Endothelial cell of umbilical vein (primary cell): Measurements from ENCODE around the gene SEMA3G. TPM values are rescaled to one million over a fixed set of nuclear protein-coding genes. Genes with fewer than 3 reads are reported as not detected.

Source experiments
- BruUV-seq: library from RNA; stranded (reverse); fragments of 400-500 nt; replicated peaks from 2 replicates; lab custom pipeline; 2021; lab: Mats Ljungman, UMichigan
- CTCF ChIA-PET: fragments of 300-600, 350-600 bp; sonication (Branson Sonifier 250); formaldehyde crosslinking; loops from one replicate; lab custom pipeline; 2021; ENCODE audit warnings: antibody characterized with exemption, inconsistent platforms; lab: Charles Lee
- POLR2A ChIA-PET: fragments of 300-600, 350-600 bp; sonication (Branson Sonifier 250); formaldehyde crosslinking; loops from one replicate; lab custom pipeline; 2021; ENCODE audit warnings: antibody characterized with exemption, inconsistent platforms; lab: Charles Lee
- DNase-seq: peaks from one replicate; pipeline ENCODE4 v3.0.0-alpha.2; 2011; ENCODE audit warnings: low read depth, low spot score
- FAIRE-seq: peaks from 2 replicates; lab custom pipeline; 2011; peaks lifted over from hg19 to GRCh38; lab: Jason Lieb, UNC
- H2AFZ ChIP-seq: 2 replicates; pipeline ENCODE4 v1.6.0; 2012; ENCODE audit warnings: low read depth, low read length, control low read depth, inconsistent platforms
- H3K27ac ChIP-seq: 2 replicates; pipeline ENCODE4 v1.5.1; 2011; ENCODE audit warnings: low read depth, mild to moderate bottlenecking, control low read depth, low read length, moderate library complexity; ENCODE audit not compliant: insufficient read depth
- H3K27me3 ChIP-seq, 2 experiments: 2 replicates each; pipeline versions ENCODE4 v1.6.0 to v1.6.1; 2011; ENCODE audit warnings: low read length in 2 of 2, mixed read lengths in 1 of 2; ENCODE audit not compliant: control insufficient read depth in 2 of 2, insufficient read depth in 2 of 2
- H3K36me3 ChIP-seq, 2 experiments: 2 replicates in 1 of 2; 3 replicates in 1 of 2; pipeline ENCODE4 v1.5.1; 2011; ENCODE audit warnings: low read length in 2 of 2, mild to moderate bottlenecking in 1 of 2, moderate library complexity in 1 of 2; ENCODE audit not compliant: control insufficient read depth in 2 of 2, insufficient read depth in 2 of 2; ENCODE audit errors: extremely low read depth in 1 of 2
- H3K4me1 ChIP-seq: 3 replicates; pipeline ENCODE4 v1.5.1; 2011; ENCODE audit warnings: mild to moderate bottlenecking, low read length; ENCODE audit not compliant: control insufficient read depth, insufficient read depth; ENCODE audit errors: extremely low read depth
- H3K4me2 ChIP-seq: 2 replicates; pipeline ENCODE4 v1.6.1; 2011; ENCODE audit warnings: low read length, control low read depth, mixed read lengths; ENCODE audit not compliant: insufficient read depth
- H3K4me3 ChIP-seq, 3 experiments: fragments of 200-600 bp in 1 of 3; sonication (generic), shearing (Covaris generic) in 1 of 3; replicated peaks in 1 of 3; 2 replicates each; pipeline ENCODE4 v1.5.1; 2011 to 2016; ENCODE audit warnings: control low read depth in 3 of 3, low read length in 3 of 3, mild to moderate bottlenecking in 2 of 3, inconsistent platforms in 1 of 3, low read depth in 1 of 3, moderate library complexity in 1 of 3; ENCODE audit not compliant: insufficient read depth in 1 of 3
- H3K79me2 ChIP-seq: 2 replicates; pipeline ENCODE4 v1.6.0; 2012; ENCODE audit warnings: low read length, inconsistent platforms; ENCODE audit not compliant: control insufficient read depth, insufficient read depth
- H3K9ac ChIP-seq: replicated peaks from 2 replicates; pipeline ENCODE3; 2011; ENCODE audit warnings: low read length, control low read depth; ENCODE audit not compliant: insufficient read depth; ENCODE audit errors: extremely low read depth
- H3K9me1 ChIP-seq: replicated peaks from 3 replicates; pipeline ENCODE4 v1.6.0; 2011; ENCODE audit warnings: mild to moderate bottlenecking, low read length; ENCODE audit not compliant: control insufficient read depth, insufficient read depth; ENCODE audit errors: extremely low read depth
- H3K9me3 ChIP-seq: replicated peaks from 2 replicates; pipeline ENCODE4 v1.5.1; 2012; ENCODE audit warnings: low read length, inconsistent platforms; ENCODE audit not compliant: control insufficient read depth, insufficient read depth
- H4K20me1 ChIP-seq: replicated peaks from 2 replicates; pipeline ENCODE3; 2011; ENCODE audit warnings: mild to moderate bottlenecking, low read length; ENCODE audit not compliant: control insufficient read depth, insufficient read depth; ENCODE audit errors: extremely low read depth
- EZH2 ChIP-seq: IDR thresholded peaks from 2 replicates; pipeline ENCODE4 v1.6.1; 2012; ENCODE audit warnings: borderline replicate concordance, low read depth, mild to moderate bottlenecking, moderate library complexity, low read length, inconsistent platforms; ENCODE audit not compliant: severe bottlenecking
- FOS ChIP-seq: IDR thresholded peaks from 2 replicates; pipeline ENCODE4 v1.6.1; 2011; ENCODE audit warnings: mild to moderate bottlenecking, low read length, moderate library complexity, borderline replicate concordance; ENCODE audit not compliant: insufficient read depth
- GATA2 ChIP-seq: IDR thresholded peaks from 2 replicates; pipeline ENCODE4 v1.7.0; 2011; ENCODE audit warnings: low read depth, mild to moderate bottlenecking, moderate library complexity, mixed read lengths, low read length; ENCODE audit not compliant: insufficient read length, insufficient read depth
- JUN ChIP-seq: IDR thresholded peaks from 2 replicates; pipeline ENCODE4 v1.6.1; 2011; ENCODE audit warnings: borderline replicate concordance, low read depth; ENCODE audit not compliant: insufficient read length, insufficient read depth
- MAX ChIP-seq: IDR thresholded peaks from 2 replicates; pipeline ENCODE4 v1.6.1; 2011; ENCODE audit not compliant: insufficient read depth, insufficient read length
- MYC ChIP-seq: IDR thresholded peaks from one replicate; pipeline ENCODE4 v1.6.1; 2011; ENCODE audit warnings: mild to moderate bottlenecking, low read depth, low read length
- POLR2A ChIP-seq: IDR thresholded peaks from 2 replicates; pipeline ENCODE4 v1.6.1; 2012; ENCODE audit warnings: low read depth, mild to moderate bottlenecking, control low read depth, low read length
- POLR2AphosphoS5 ChIP-seq: IDR thresholded peaks from 2 replicates; pipeline ENCODE4 v1.6.1; 2012; ENCODE audit warnings: low read depth, mild to moderate bottlenecking, control low read depth, low read length, moderate library complexity; ENCODE audit not compliant: insufficient read depth
- dilution Hi-C: fragments of 300-500 bp; cut with MboI; formaldehyde crosslinking; loops from one replicate; pipeline ENCODE4 v1.15.0; 2019; ENCODE audit warnings: low sequenced_read_pairs; ENCODE audit not compliant: extremely low pct_ligation_motif_present
- intact Hi-C: fragments of 100-400 bp; cut with micrococcal nuclease; formaldehyde crosslinking; loops from one replicate; pipeline ENCODE4 v1.10.0; 2022
- polyA plus RNA-seq, 4 experiments: library from polyadenylated mRNA; depleted of rRNA in 3 of 4; stranded (reverse) in 3 of 4; unstranded in 1 of 4; fragments of >200 nt; gene quantifications; 2 replicates each; pipeline versions ENCODE4 v1.2.1 to v1.2.3, GENCODE V29; 2011 to 2012; ENCODE audit warnings: missing spikeins in 1 of 4
- total RNA-seq: library from RNA; stranded (reverse); gene quantifications from 2 replicates; pipeline ENCODE4 v1.2.3, GENCODE V29; 2021
- TF ChIP-seq, protein P1 (sequence below), 2 donors: IDR thresholded peaks; 1 replicate in 1 of 2; 2 replicates in 1 of 2; pipeline ENCODE4 v1.5.1; 2011; ENCODE audit warnings: low read length in 2 of 2, mild to moderate bottlenecking in 2 of 2, moderate library complexity in 2 of 2, control low read depth in 1 of 2, inconsistent platforms in 1 of 2, low read depth in 1 of 2; ENCODE audit not compliant: insufficient read depth in 1 of 2; ENCODE audit errors: extremely low read depth in 1 of 2

SEMA3G gene
- total and polyA plus RNA-seq, 2 donors (not counting 3 experiments of a cell fraction or from before 2014, with no cell fraction given), result 22.6 to 27.9 TPM

DNA sequence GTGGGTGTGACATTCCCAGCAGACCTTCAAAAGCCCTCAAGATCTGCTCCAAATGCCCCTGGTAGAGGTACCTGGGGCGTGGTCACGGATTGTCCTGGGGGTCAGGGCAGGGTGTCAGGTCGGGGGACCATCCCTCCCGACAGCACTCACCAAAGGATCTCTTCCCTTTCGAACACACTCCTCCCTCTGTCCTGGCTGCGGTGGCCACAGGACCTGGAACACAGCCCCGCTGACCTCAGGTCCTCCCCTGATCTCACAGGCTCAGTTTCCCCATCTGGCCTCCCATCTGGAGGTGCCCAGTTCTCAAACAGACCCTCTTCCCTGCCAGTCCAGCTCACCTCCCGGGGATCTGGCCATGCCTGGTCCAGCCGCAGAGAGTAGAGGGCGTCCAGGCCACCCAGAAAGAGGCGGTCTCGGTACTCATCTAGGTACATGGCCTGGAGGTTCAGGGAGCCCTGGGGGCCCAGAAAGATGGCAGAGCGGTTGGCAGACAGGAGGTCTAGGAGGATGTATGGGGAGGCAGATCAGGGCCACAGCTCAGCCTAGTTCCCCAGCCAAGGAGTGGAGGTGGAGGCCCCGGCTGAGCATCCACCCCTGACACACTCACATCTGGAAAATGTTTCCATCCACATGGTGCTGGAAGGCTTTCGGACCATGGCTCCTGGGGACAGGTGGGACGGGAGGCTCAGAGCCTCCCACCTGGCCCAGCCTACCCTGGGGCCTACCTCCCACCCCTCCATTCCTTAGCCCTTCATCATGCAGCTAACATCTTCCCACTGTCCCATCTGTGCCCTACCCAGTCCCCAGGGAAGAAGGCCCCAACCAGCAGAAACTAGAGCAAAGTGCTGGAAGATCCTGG is 2.3 kb downstream of the SEMA3G start:
- no peak overlapping the region for H2AFZ ChIP-seq
- peaks cover 0 to 15% of the 10 kb centered on the region in 2 experiments for H3K36me3 ChIP-seq
- TF ChIP-seq, protein P1, sequence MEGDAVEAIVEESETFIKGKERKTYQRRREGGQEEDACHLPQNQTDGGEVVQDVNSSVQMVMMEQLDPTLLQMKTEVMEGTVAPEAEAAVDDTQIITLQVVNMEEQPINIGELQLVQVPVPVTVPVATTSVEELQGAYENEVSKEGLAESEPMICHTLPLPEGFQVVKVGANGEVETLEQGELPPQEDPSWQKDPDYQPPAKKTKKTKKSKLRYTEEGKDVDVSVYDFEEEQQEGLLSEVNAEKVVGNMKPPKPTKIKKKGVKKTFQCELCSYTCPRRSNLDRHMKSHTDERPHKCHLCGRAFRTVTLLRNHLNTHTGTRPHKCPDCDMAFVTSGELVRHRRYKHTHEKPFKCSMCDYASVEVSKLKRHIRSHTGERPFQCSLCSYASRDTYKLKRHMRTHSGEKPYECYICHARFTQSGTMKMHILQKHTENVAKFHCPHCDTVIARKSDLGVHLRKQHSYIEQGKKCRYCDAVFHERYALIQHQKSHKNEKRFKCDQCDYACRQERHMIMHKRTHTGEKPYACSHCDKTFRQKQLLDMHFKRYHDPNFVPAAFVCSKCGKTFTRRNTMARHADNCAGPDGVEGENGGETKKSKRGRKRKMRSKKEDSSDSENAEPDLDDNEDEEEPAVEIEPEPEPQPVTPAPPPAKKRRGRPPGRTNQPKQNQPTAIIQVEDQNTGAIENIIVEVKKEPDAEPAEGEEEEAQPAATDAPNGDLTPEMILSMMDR (IDR thresholded peaks at IDR 0.05; ENCODE audit: extremely low read depth in 1 of 2, insufficient read depth in 1 of 2, low read depth in 1 of 2, low read length in 2 of 2), result no peak
- TF ChIP-seq MAX (no peak), JUN (no peak), GATA2 (no peak), POLR2AphosphoS5 (no peak), MYC (no peak), EZH2 (no peak), POLR2A (no peak), FOS (no peak)
- H3K79me2 ChIP-seq, result no peaks in the 10 kb centered on the region
- H3K4me3 ChIP-seq, result no peak overlapping the region
- H3K9me3 ChIP-seq, result no peaks in the 10 kb centered on the region
- no peaks in the 10 kb centered on the region for H3K27me3 ChIP-seq
- no peak overlapping the region for H3K27ac ChIP-seq
- DNase-seq (no peak), FAIRE-seq (no peak)
- H3K9me1 ChIP-seq, result no peaks in the 10 kb centered on the region
- dilution Hi-C loops, result no loop called here
- H4K20me1 ChIP-seq, result no peaks in the 10 kb centered on the region
- H3K4me1 ChIP-seq, result peaks cover 5% of the 10 kb centered on the region
- no peak overlapping the region for H3K9ac ChIP-seq
- ChIA-PET CTCF (interaction anchor here (1.0 to 1.7 kb wide), 3 partner anchors 14 to 30 kb away, joined by 3 to 12 read pairs (median 4); no protein-coding TSS in a partner anchor), POLR2A (no interaction called here)
- no TSS peak for BruUV-seq
- H3K4me2 ChIP-seq, result no peak overlapping the region
- intact Hi-C loops, result no loop called here
